ENCODE results near the gene FZD4.

FZD4 gene

GRCh38 chr11:86981777-86982540 lies 26.8 kb upstream of the FZD4 start:
- FAIRE-seq, result no peak
- TF ChIP-seq CTCF (IDR thresholded peaks at IDR 0.05; ENCODE audit: insufficient read depth, missing control alignments), result no peak
- DNase-seq (ENCODE audit: insufficient read length, low spot score), result no peak

GRCh38 chr11:86980086-86980796 lies 25.0 kb upstream of the FZD4 start:
- TF ChIP-seq CTCF (IDR thresholded peaks at IDR 0.05; ENCODE audit: insufficient read depth, missing control alignments), result no peak
- FAIRE-seq, result no peak
- DNase-seq (ENCODE audit: insufficient read length, low spot score), result no peak

- FAIRE-seq, result peak; percentile 6
- peak; percentile 61 for TF ChIP-seq CTCF (IDR thresholded peaks at IDR 0.05; ENCODE audit: insufficient read depth, missing control alignments)
- no peak for DNase-seq (ENCODE audit: insufficient read length, low spot score)
Measured at GRCh38 chr11:86978756-86979608, 23.8 kb upstream of the FZD4 start.

GRCh38 chr11:86978247-86978646 lies 23.1 kb upstream of the FZD4 start:
- FAIRE-seq (no peak), DNase-seq (ENCODE audit: insufficient read length, low spot score) (no peak)
- no peak for TF ChIP-seq CTCF (IDR thresholded peaks at IDR 0.05; ENCODE audit: insufficient read depth, missing control alignments)

GRCh38 chr11:86977441-86978050 lies 22.4 kb upstream of the FZD4 start:
- no peak for FAIRE-seq
- TF ChIP-seq CTCF (IDR thresholded peaks at IDR 0.05; ENCODE audit: insufficient read depth, missing control alignments), result no peak
- DNase-seq (ENCODE audit: insufficient read length, low spot score), result no peak

- TF ChIP-seq CTCF (IDR thresholded peaks at IDR 0.05; ENCODE audit: insufficient read depth, missing control alignments), result no peak
- FAIRE-seq (no peak), DNase-seq (ENCODE audit: insufficient read length, low spot score) (no peak)
Measured at GRCh38 chr11:86972734-86973133, 17.5 kb upstream of the FZD4 start.

Measured in D721Med (cell line).